Memory B cell (primary cell): ENCODE data around the gene CDC42BPA.
"Not testable (repeated sequence)": the region's sequence is repeated elsewhere in the genome, so short reads cannot be mapped to it uniquely, and the experiment has no call there.

Experiments used
- ATAC-seq: fragments of 150-1000 bp; cut with Tn5 transposase; 2 replicates; pipeline ENCODE4 v1.10.0; 2021; ENCODE audit warnings: low read depth, mild to moderate bottlenecking, moderate library complexity
- DNase-seq, 2 donors: peaks; one replicate each; pipeline ENCODE4 v3.0.0; 2022; ENCODE audit warnings: low spot score in 2 of 2
- H3K27ac Mint-ChIP-seq: one replicate; pipeline ENCODE4 v1.8.0; 2022; ENCODE audit warnings: mild to moderate bottlenecking, moderate library complexity, mixed read lengths
- H3K27me3 Mint-ChIP-seq: one replicate; pipeline ENCODE4 v1.8.0; 2022; ENCODE audit warnings: mixed read lengths
- H3K36me3 Mint-ChIP-seq: one replicate; pipeline ENCODE4 v1.8.0; 2022; ENCODE audit warnings: mild to moderate bottlenecking, mixed read lengths
- H3K4me1 Mint-ChIP-seq: one replicate; pipeline ENCODE4 v1.8.0; 2022; ENCODE audit warnings: mixed read lengths
- H3K4me3 Mint-ChIP-seq: one replicate; pipeline ENCODE4 v1.8.0; 2022; ENCODE audit warnings: mild to moderate bottlenecking, moderate library complexity, mixed read lengths
- H3K9me3 Mint-ChIP-seq: one replicate; pipeline ENCODE4 v1.8.0; 2022; ENCODE audit warnings: mixed read lengths

Gene CDC42BPA

DNA sequence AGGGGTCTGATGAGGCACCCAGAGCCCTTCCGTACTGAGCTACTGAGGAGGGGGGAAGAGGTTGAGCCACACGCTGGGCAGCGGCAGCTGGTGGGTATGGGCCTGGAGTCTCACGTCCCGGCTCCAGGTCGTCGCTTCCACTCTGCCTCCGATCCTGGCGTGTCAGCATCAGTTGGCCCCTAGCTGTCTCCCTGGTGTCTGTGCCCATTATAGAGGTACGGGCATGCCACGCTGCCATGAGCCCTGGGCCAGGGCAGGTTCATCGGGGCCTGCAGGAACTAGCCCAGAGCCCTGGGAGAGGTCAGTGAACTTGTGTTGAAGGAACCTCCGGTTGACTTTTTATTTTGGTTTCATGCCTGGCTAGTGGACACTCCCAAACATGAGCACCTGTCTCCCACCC lies 360.0 kb downstream of the CDC42BPA start:
- H3K4me3 Mint-ChIP-seq, result no peak overlapping the region
- no peaks in the 10 kb centered on the region for H3K27me3 Mint-ChIP-seq
- peaks cover 43% of the 10 kb centered on the region for H3K4me1 Mint-ChIP-seq
- H3K27ac Mint-ChIP-seq, result no peak overlapping the region
- no peak for DNase-seq
- H3K36me3 Mint-ChIP-seq, result peaks cover 31% of the 10 kb centered on the region
- peaks cover 10% of the 10 kb centered on the region for H3K9me3 Mint-ChIP-seq
- no peak for ATAC-seq

GRCh38 chr1:226957714-226958113 lies 360.6 kb downstream of the CDC42BPA start:
- no peak overlapping the region for H3K4me3 Mint-ChIP-seq
- H3K27me3 Mint-ChIP-seq, result no peaks in the 10 kb centered on the region
- H3K4me1 Mint-ChIP-seq, result peaks cover 44% of the 10 kb centered on the region
- peaks cover 10% of the 10 kb centered on the region for H3K9me3 Mint-ChIP-seq
- H3K36me3 Mint-ChIP-seq, result peaks cover 31% of the 10 kb centered on the region
- no peak for ATAC-seq
- no peak for DNase-seq
- peak overlapping the region; percentile 5 for H3K27ac Mint-ChIP-seq

DNA sequence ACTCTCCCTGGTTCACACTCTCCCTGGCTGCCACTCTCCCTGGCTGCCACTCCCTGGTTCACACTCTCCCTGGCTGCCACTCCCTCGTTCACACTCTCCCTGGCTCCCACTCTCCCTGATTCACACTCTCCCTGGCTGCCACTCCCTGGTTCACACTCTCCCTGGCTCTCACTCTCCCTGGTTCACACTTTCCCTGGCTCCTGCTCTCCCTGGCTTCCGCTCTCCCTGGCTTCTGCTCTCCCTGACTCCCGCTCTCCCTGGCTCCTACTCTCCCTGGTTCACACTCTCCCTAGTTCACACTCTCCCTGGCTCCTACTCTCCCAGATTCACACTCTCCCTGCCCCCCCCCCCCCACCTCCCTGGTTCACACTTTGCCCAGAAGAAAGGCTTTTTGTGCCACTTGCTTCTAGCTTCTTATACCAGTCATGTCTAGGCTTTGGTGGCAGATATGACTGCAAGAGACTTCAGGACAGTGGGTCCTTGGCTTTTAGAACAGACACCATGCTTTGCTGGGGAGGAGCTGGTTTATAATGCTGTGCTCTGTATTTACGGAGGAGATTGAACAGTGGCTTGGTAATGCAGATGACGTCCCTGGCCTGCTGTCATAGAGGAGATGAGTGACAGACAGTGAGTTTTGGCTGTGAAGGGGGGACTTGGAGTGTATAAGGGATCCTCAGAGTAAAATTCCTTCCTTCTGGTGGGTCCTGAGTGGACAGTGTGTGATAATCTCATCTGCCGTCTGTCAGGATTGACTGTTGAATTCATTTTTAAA lies 361.2 kb downstream of the CDC42BPA start:
- H3K4me3 Mint-ChIP-seq, result peak overlapping the region; percentile 19
- peaks cover 30% of the 10 kb centered on the region for H3K36me3 Mint-ChIP-seq
- H3K27me3 Mint-ChIP-seq, result no peaks in the 10 kb centered on the region
- H3K4me1 Mint-ChIP-seq, result peaks cover 44% of the 10 kb centered on the region
- peak overlapping the region; percentile 5 for H3K27ac Mint-ChIP-seq
- peaks cover 10% of the 10 kb centered on the region for H3K9me3 Mint-ChIP-seq
- no peak for ATAC-seq
- no peak for DNase-seq

DNA sequence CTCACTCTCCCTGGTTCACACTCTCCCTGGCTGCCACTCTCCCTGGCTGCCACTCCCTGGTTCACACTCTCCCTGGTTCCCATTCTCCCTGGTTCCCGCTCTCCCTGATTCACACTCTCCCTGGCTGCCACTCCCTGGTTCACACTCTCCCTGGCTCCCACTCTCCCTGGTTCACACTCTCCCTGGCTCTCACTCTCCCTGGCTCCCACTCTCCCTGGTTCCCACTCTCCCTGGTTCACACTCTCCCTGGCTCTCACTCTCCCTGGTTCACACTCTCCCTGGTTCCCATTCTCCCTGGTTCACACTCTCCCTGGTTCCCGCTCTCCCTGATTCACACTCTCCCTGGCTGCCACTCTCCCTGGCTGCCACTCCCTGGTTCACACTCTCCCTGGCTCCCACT lies 362.4 kb downstream of the CDC42BPA start:
- ATAC-seq, H3K9me3 Mint-ChIP-seq, H3K27me3 Mint-ChIP-seq, DNase-seq, H3K4me3 Mint-ChIP-seq: not testable (repeated sequence)
- Mint-ChIP-seq H3K36me3 (peaks cover 28% of the 10 kb centered on the region), H3K4me1 (peaks cover 53% of the 10 kb centered on the region), H3K27ac (peak overlapping the region; percentile 72)

DNA sequence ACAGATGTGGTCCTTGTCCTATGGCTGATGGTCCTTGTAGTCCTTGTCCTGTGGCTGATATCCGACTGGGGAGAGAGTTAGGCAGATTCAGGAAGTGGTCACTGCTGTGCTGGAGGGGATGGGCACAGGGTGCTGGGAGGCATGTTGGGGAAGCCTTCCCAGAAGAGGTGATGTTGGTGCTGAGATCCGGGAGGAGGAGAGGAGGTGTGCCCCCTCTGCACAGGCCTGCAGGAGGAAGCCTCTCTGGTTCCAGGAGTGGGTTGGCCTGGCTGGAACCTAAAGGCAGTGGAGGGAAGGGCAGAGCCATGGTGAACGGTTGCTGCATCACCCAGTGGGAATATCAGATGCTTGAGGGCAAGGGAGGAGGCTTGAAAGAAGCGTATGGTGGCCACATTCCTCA lies 363.5 kb downstream of the CDC42BPA start:
- DNase-seq, result no peak
- ATAC-seq, result no peak
- Mint-ChIP-seq H3K4me1 (peaks cover 50% of the 10 kb centered on the region), H3K27ac (no peak overlapping the region), H3K36me3 (peaks cover 28% of the 10 kb centered on the region), H3K9me3 (peaks cover 10% of the 10 kb centered on the region), H3K4me3 (no peak overlapping the region), H3K27me3 (no peaks in the 10 kb centered on the region)

- Mint-ChIP-seq H3K9me3 (peaks cover 10% of the 10 kb centered on the region), H3K4me1 (peaks cover 46% of the 10 kb centered on the region), H3K27ac (no peak overlapping the region), H3K36me3 (peaks cover 28% of the 10 kb centered on the region), H3K4me3 (no peak overlapping the region), H3K27me3 (no peaks in the 10 kb centered on the region)
- DNase-seq (no peak), ATAC-seq (no peak)
These were observed 364.0 kb downstream of the CDC42BPA start for GRCh38 chr1:226954337-226954736.

GRCh38 chr1:226953175-226953800 lies 365.0 kb downstream of the CDC42BPA start:
- H3K27ac Mint-ChIP-seq, result no peak overlapping the region
- DNase-seq (no peak), ATAC-seq (no peak)
- H3K36me3 Mint-ChIP-seq, result peaks cover 36% of the 10 kb centered on the region
- peaks cover 10% of the 10 kb centered on the region for H3K9me3 Mint-ChIP-seq
- H3K4me1 Mint-ChIP-seq, result peaks cover 45% of the 10 kb centered on the region
- no peaks in the 10 kb centered on the region for H3K27me3 Mint-ChIP-seq
- H3K4me3 Mint-ChIP-seq, result no peak overlapping the region

- peaks cover 12% of the 10 kb centered on the region for H3K9me3 Mint-ChIP-seq
- no peak for DNase-seq
- no peak for ATAC-seq
- peaks cover 39% of the 10 kb centered on the region for H3K4me1 Mint-ChIP-seq
- H3K4me3 Mint-ChIP-seq, result no peak overlapping the region
- no peak overlapping the region for H3K27ac Mint-ChIP-seq
- H3K36me3 Mint-ChIP-seq, result peaks cover 36% of the 10 kb centered on the region
- no peaks in the 10 kb centered on the region for H3K27me3 Mint-ChIP-seq
These were observed 366.2 kb downstream of the CDC42BPA start for GRCh38 chr1:226952118-226952441.

DNA sequence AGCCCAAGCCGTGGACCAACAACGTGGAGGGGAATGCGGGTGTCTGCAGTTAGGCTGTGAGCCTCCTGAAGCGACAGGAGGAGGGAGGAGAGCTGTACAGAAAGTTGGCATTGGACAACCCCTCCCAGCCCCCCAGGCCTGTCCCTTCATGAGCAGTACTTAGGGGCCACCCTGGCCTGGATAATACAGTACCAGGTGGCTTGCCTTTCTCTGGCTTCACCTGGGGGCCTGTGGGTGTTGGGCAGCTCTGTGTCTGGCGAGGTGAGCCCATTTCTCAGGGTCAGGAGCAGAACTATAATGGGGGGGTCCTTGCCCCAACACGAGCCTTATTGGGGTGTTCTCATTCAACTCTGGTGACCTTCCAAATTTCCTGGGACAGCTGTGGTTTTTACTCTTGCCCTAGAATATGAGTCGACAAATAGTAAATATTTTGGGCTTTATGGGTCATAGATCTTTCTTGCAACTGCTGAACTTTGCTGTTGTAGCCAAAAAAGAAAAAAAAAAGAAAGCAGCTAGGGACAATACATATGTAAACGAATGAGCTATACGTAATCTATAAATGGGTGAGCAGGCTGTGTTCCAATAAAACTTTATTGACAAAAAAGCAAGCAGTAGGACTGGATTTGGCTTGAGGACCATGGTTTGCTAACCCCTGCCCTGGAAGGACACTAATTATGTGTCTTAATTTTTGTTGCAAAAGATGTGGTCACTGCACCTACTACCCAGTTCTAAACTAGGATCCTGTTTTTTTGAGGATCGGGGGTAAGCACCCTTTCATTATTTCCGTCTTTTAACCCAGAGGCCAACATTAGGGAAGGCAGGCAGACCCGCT lies 366.8 kb downstream of the CDC42BPA start:
- Mint-ChIP-seq H3K27me3 (no peaks in the 10 kb centered on the region), H3K36me3 (peaks cover 32% of the 10 kb centered on the region), H3K4me3 (no peak overlapping the region), H3K9me3 (peaks cover 9% of the 10 kb centered on the region), H3K27ac (no peak overlapping the region), H3K4me1 (peaks cover 38% of the 10 kb centered on the region)
- DNase-seq, result no peak
- no peak for ATAC-seq

DNA sequence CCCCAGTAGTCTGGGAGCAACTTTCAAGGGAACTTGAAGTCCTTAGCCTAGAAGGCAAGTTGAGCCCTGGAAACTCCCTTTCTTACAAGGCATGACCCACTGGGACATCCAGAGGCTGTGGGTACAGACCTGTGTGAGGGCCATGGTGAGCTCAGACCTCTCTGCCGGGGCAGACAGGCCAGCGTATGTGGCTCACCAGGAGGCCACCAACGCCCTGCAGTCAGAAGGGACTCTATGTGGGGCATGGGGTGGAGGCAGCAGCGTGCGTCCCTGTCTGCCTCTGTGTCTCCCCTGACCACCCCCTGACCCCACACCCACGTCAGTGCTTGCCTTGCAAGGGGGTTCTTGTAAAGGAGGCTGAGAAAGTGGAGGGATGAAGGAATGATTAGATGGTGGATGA lies 367.4 kb downstream of the CDC42BPA start:
- H3K9me3 Mint-ChIP-seq, result peaks cover 6% of the 10 kb centered on the region
- no peak overlapping the region for H3K27ac Mint-ChIP-seq
- ATAC-seq, result no peak
- H3K4me3 Mint-ChIP-seq, result no peak overlapping the region
- H3K36me3 Mint-ChIP-seq, result peaks cover 29% of the 10 kb centered on the region
- DNase-seq, result no peak
- H3K27me3 Mint-ChIP-seq, result no peaks in the 10 kb centered on the region
- peaks cover 40% of the 10 kb centered on the region for H3K4me1 Mint-ChIP-seq

GRCh38 chr1:226950316-226950715 lies 368.0 kb downstream of the CDC42BPA start:
- no peaks in the 10 kb centered on the region for H3K27me3 Mint-ChIP-seq
- peaks cover 36% of the 10 kb centered on the region for H3K4me1 Mint-ChIP-seq
- ATAC-seq (no peak), DNase-seq (no peak)
- no peak overlapping the region for H3K27ac Mint-ChIP-seq
- H3K9me3 Mint-ChIP-seq, result peaks cover 4% of the 10 kb centered on the region
- H3K4me3 Mint-ChIP-seq, result no peak overlapping the region
- H3K36me3 Mint-ChIP-seq, result peaks cover 26% of the 10 kb centered on the region

- H3K27me3 Mint-ChIP-seq, result no peaks in the 10 kb centered on the region
- peaks cover 39% of the 10 kb centered on the region for H3K4me1 Mint-ChIP-seq
- H3K9me3 Mint-ChIP-seq, result peaks cover 2% of the 10 kb centered on the region
- DNase-seq, result no peak
- H3K36me3 Mint-ChIP-seq, result peaks cover 20% of the 10 kb centered on the region
- no peak for ATAC-seq
- no peak overlapping the region for H3K27ac Mint-ChIP-seq
- H3K4me3 Mint-ChIP-seq, result no peak overlapping the region
These were observed 368.9 kb downstream of the CDC42BPA start for GRCh38 chr1:226949401-226949800.

GRCh38 chr1:226948996-226949395 lies 369.3 kb downstream of the CDC42BPA start:
- Mint-ChIP-seq H3K27ac (no peak overlapping the region), H3K27me3 (no peaks in the 10 kb centered on the region), H3K4me1 (peaks cover 43% of the 10 kb centered on the region), H3K36me3 (peaks cover 20% of the 10 kb centered on the region), H3K9me3 (peaks cover 2% of the 10 kb centered on the region), H3K4me3 (no peak overlapping the region)
- ATAC-seq (no peak), DNase-seq (no peak)

- no peak for ATAC-seq
- Mint-ChIP-seq H3K27ac (no peak overlapping the region), H3K36me3 (peaks cover 22% of the 10 kb centered on the region), H3K4me1 (peaks cover 48% of the 10 kb centered on the region), H3K4me3 (no peak overlapping the region), H3K9me3 (peaks cover 2% of the 10 kb centered on the region), H3K27me3 (no peaks in the 10 kb centered on the region)
- DNase-seq, result no peak
These were observed 369.8 kb downstream of the CDC42BPA start for GRCh38 chr1:226948480-226948879.
